Left kidney (tissue), 2 donors: ENCODE results near the gene TMEM256. TPM values are rescaled to one million over a fixed set of nuclear protein-coding genes. Genes with fewer than 3 reads are reported as not detected.

ENCODE experiments used
- DNase-seq: peaks from one replicate; pipeline ENCODE4 v3.0.0-alpha.2; 2013
- polyA plus RNA-seq: library from polyadenylated mRNA; unstranded; fragments of 120-200 nt; gene quantifications from one replicate; pipeline ENCODE4 v1.2.1, GENCODE V29; 2013; ENCODE audit not compliant: insufficient read length

The TMEM256 gene
- polyA plus RNA-seq, 1 donor, result 74.9 TPM

GRCh38 chr17:7410634-7411426 lies 6.9 kb upstream of the TMEM256 start:
- DNase-seq, result no peak

GRCh38 chr17:7409716-7410115 lies 5.8 kb upstream of the TMEM256 start:
- no peak for DNase-seq

- no peak for DNase-seq
These were observed 5.0 kb upstream of the TMEM256 start for GRCh38 chr17:7408863-7409262.

- DNase-seq, result no peak
These were observed 4.4 kb upstream of the TMEM256 start for GRCh38 chr17:7408252-7408727.

- no peak for DNase-seq
These were observed 3.8 kb upstream of the TMEM256 start, which contains the start of gene NLGN2 for GRCh38 chr17:7407485-7408251. TSS of gene NLGN2 (plus strand) at chr17:7407845. CDS start at chr17:7408256, 411 bp downstream.

- DNase-seq, result no peak
These were observed 3.2 kb upstream of the TMEM256 start for GRCh38 chr17:7407082-7407481.

- no peak for DNase-seq
These were observed 2.4 kb upstream of the TMEM256 start for GRCh38 chr17:7406235-7406825.

- no peak for DNase-seq
These were observed 1.7 kb upstream of the TMEM256 start for GRCh38 chr17:7405350-7406234.

GRCh38 chr17:7404737-7405349 lies 946 bp upstream of the TMEM256 start:
- no peak for DNase-seq

- DNase-seq, result no peak
These were observed 245 bp downstream of the TMEM256 start for GRCh38 chr17:7403727-7403976.

GRCh38 chr17:7403043-7403726 lies 712 bp downstream of the TMEM256 start:
- DNase-seq, result no peak

- DNase-seq, result no peak
These were observed 5.3 kb downstream of the TMEM256 start for GRCh38 chr17:7398612-7399011.

GRCh38 chr17:7396147-7396546 lies 7.8 kb downstream of the TMEM256 start:
- DNase-seq, result no peak

- DNase-seq, result peak; percentile 82
These were observed 9.3 kb downstream of the TMEM256 start, which contains the start of gene PLSCR3 for GRCh38 chr17:7394452-7395191. TSS of gene PLSCR3 (minus strand) at chr17:7394525. CDS start at chr17:7394110, 415 bp downstream.

GRCh38 chr17:7393613-7394451 lies 10.1 kb downstream of the TMEM256 start:
- DNase-seq, result no peak

- DNase-seq, result no peak
These were observed 10.9 kb downstream of the TMEM256 start for GRCh38 chr17:7392696-7393612.

- no peak for DNase-seq
These were observed 12.6 kb downstream of the TMEM256 start for GRCh38 chr17:7391307-7391706.
